GM13977 (cell line): ENCODE data around the gene JMJD7.

ENCODE experiments used
- DNase-seq: peaks from one replicate; pipeline ENCODE4 v3.0.0; 2012; ENCODE audit warnings: low spot score
- CTCF ChIP-seq: IDR thresholded peaks from 2 replicates; pipeline ENCODE4 v1.5.1; 2012; ENCODE audit warnings: mild to moderate bottlenecking, control low read depth; ENCODE audit not compliant: insufficient read depth; ENCODE audit errors: extremely low read depth, missing control alignments
- in situ Hi-C: fragments of 300-500 bp; cut with MboI; formaldehyde crosslinking; loops from one replicate; pipeline ENCODE4 v1.12.0; 2022; ENCODE audit warnings: low sequenced_read_pairs, low pct_unique_long_range_greater_than_20kb, mixed read lengths, inconsistent platforms; ENCODE audit not compliant: unreplicated experiment

Gene JMJD7

DNA sequence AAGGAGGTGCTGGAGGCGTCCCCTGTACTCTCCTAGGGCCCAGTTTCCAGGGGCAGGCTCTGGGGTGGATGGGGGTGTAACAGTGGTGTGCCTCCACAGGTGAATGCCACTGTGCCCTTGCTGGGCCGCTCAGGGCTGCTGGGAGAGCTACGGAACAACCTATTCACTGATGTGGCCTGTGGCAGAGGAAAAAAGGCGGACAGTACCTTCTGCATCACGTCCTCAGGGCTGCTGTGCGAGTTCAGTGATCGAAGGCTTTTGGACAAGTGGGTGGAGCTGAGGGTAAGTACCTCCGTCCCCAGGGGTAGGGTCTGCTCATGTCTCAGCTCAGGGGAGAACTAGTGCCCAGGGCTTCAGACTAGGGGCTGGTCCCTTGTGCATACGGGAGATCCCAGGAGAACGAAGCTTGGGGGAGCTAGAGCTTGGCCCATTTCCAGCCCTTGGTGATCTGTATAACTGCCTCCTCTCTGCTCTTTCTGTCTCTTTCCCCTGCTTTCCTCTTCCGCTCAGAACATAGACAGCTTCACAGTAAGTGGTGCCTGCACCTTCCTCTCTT lies 15.0 kb upstream of the JMJD7 start:
- TF ChIP-seq CTCF: no peak
- DNase-seq: no peak
- in situ Hi-C loops: no loop called here

GRCh38 chr15:41813426-41813825 lies 14.5 kb upstream of the JMJD7 start:
- TF ChIP-seq CTCF: no peak
- in situ Hi-C loops: no loop called here
- DNase-seq: no peak

DNA sequence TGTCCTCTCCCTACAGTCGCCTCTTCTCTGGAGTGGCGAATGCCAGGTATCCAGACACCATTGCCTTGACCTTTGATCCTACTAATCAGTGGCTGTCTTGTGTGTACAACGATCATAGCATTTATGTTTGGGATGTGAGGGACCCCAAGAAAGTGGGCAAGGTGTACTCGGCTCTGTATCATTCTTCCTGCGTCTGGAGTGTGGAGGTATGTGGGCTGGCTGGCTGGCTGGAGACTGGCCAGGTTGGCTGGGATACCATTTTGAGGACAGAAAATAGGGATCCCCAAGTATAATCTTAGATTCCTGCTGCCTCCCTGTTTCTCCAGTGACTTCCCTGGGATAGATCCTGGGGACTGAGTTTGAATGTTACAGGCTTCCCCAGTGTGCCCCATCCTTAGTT lies 13.4 kb upstream of the JMJD7 start:
- in situ Hi-C loops: no loop called here
- no peak for TF ChIP-seq CTCF
- no peak for DNase-seq

DNA sequence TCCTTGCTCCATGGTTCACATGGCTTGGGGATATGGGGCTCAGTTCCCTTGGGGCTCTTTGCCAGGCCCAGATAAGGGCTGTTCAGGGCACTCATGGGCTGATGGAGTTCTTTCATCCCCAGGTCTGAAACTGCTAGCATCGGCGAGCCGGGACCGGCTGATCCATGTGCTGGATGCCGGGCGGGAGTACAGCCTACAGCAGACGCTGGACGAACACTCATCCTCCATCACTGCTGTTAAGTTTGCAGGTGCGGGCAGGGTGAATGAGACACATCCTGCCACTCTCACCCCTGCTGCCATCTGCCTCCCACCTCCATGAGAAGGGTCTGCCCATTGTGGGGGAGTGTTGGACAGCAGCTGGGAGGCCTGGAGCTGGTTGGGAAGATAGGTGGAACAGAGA lies 11.1 kb upstream of the JMJD7 start:
- no peak for DNase-seq
- in situ Hi-C loops: no loop called here
- no peak for TF ChIP-seq CTCF

DNA sequence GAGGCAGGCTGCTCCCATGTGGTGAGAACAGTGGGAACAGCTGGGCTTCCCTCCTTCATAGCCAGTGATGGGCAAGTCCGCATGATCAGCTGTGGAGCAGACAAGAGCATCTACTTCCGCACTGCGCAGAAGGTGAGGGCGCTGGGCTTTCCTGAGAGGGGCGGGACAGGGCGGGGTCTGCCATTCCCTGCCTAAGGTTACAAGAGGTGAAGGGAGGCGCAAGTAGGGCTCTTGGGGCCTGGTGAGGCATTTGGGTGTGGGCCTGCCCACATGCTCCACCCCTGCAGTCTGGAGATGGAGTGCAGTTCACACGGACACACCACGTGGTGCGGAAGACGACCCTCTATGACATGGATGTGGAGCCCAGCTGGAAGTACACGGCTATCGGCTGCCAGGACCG lies 10.6 kb upstream of the JMJD7 start:
- in situ Hi-C loops: no loop called here
- TF ChIP-seq CTCF: no peak
- DNase-seq: no peak

- in situ Hi-C loops: no loop called here
- TF ChIP-seq CTCF: no peak
- DNase-seq: no peak
Observed at GRCh38 chr15:41817781-41818180, 10.1 kb upstream of the JMJD7 start.

- in situ Hi-C loops: no loop called here
- TF ChIP-seq CTCF: no peak
- DNase-seq: no peak
Observed at GRCh38 chr15:41819455-41820050, 8.3 kb upstream of the JMJD7 start.
